Activated CD4-positive, alpha-beta T cell treated with anti-CD3 and anti-CD28 coated beads for 1 hour (primary cell): ENCODE measurements around the gene LEF1.
A peak's percentile ranks its signal among the peaks of the same experiment; 100 is the strongest.

ENCODE experiments used
- DNase-seq: peaks from one replicate; pipeline ENCODE4 v3.0.0-alpha.2; 2020

Gene LEF1

GRCh38 chr4:108168671-108169523, at the start of gene LEF1:
Gene LEF1 (minus strand): TSS chr4:108168932. CDS start chr4:108167767, 1,165 bp downstream.
- DNase-seq = peak; percentile 68

GRCh38 chr4:108216510-108216909, 47.8 kb upstream of the LEF1 start:
- no peak for DNase-seq

- DNase-seq = no peak
Observed at GRCh38 chr4:108215055-108215454, 46.3 kb upstream of the LEF1 start.

- no peak for DNase-seq
Observed at GRCh38 chr4:108213723-108214122, 45.0 kb upstream of the LEF1 start.

GRCh38 chr4:108213308-108213707, 44.6 kb upstream of the LEF1 start:
- no peak for DNase-seq

GRCh38 chr4:108210989-108211835, 42.5 kb upstream of the LEF1 start:
- DNase-seq = no peak

GRCh38 chr4:108209489-108209888, 40.8 kb upstream of the LEF1 start:
- no peak for DNase-seq

GRCh38 chr4:108205859-108206258, 37.1 kb upstream of the LEF1 start:
- no peak for DNase-seq

- DNase-seq = no peak
Observed at GRCh38 chr4:108204518-108204917, 35.8 kb upstream of the LEF1 start.

GRCh38 chr4:108203377-108203776, 34.6 kb upstream of the LEF1 start:
- DNase-seq = no peak

GRCh38 chr4:108201774-108202173, 33.0 kb upstream of the LEF1 start:
- no peak for DNase-seq

GRCh38 chr4:108199881-108200280, 31.1 kb upstream of the LEF1 start:
- no peak for DNase-seq

- no peak for DNase-seq
Observed at GRCh38 chr4:108193886-108194672, 25.3 kb upstream of the LEF1 start.

- DNase-seq = no peak
Observed at GRCh38 chr4:108192935-108193334, 24.2 kb upstream of the LEF1 start.

GRCh38 chr4:108192056-108192455, 23.3 kb upstream of the LEF1 start:
- no peak for DNase-seq

- no peak for DNase-seq
Observed at GRCh38 chr4:108191269-108191914, 22.7 kb upstream of the LEF1 start.

GRCh38 chr4:108188770-108189169, 20.0 kb upstream of the LEF1 start:
- DNase-seq = no peak

- no peak for DNase-seq
Observed at GRCh38 chr4:108185252-108185651, 16.5 kb upstream of the LEF1 start.

- DNase-seq = no peak
Observed at GRCh38 chr4:108184453-108185049, 15.8 kb upstream of the LEF1 start.

GRCh38 chr4:108181704-108182103, 13.0 kb upstream of the LEF1 start:
- DNase-seq = no peak

GRCh38 chr4:108180513-108180912, 11.8 kb upstream of the LEF1 start:
- DNase-seq = no peak

GRCh38 chr4:108175966-108176365, 7.2 kb upstream of the LEF1 start:
- no peak for DNase-seq
